Mesodermal cell (in vitro differentiated cells): ENCODE results near the gene KIRREL1.
A peak's percentile ranks its signal among the peaks of the same experiment; 100 is the strongest.

Experiments
- H3K27ac ChIP-seq: 2 replicates; pipeline ENCODE4 v1.7.0; 2013; ENCODE audit warnings: mild to moderate bottlenecking, low read depth, low read length, moderate library complexity; ENCODE audit not compliant: severe bottlenecking
- H3K36me3 ChIP-seq: 2 replicates; pipeline ENCODE4 v1.7.1; 2013; ENCODE audit warnings: mild to moderate bottlenecking, low read length, moderate library complexity; ENCODE audit not compliant: control insufficient read depth, insufficient read depth
- H3K4me1 ChIP-seq: one replicate; pipeline ENCODE4 v1.7.1; 2013; ENCODE audit warnings: mild to moderate bottlenecking, low read length; ENCODE audit not compliant: insufficient read depth, control insufficient read depth, poor library complexity, severe bottlenecking
- H3K4me3 ChIP-seq: 2 replicates; pipeline ENCODE4 v1.7.0; 2013; ENCODE audit warnings: low read length, control low read depth, mild to moderate bottlenecking; ENCODE audit not compliant: insufficient read depth, poor library complexity, severe bottlenecking; ENCODE audit errors: extremely low read depth
- H3K9me3 ChIP-seq: 2 replicates; pipeline ENCODE4 v1.7.1; 2013; ENCODE audit warnings: mild to moderate bottlenecking, low read length, moderate library complexity; ENCODE audit not compliant: control insufficient read depth
- WGBS, 2 experiments: methylation state at CpG; one replicate each; pipeline ENCODE4 v1.1.5; 2013; ENCODE audit warnings: missing lambda C conversion rate in 2 of 2; ENCODE audit not compliant: insufficient coverage in 2 of 2; 5-methylcytosine and 5-hydroxymethylcytosine counted together

KIRREL1 gene

DNA sequence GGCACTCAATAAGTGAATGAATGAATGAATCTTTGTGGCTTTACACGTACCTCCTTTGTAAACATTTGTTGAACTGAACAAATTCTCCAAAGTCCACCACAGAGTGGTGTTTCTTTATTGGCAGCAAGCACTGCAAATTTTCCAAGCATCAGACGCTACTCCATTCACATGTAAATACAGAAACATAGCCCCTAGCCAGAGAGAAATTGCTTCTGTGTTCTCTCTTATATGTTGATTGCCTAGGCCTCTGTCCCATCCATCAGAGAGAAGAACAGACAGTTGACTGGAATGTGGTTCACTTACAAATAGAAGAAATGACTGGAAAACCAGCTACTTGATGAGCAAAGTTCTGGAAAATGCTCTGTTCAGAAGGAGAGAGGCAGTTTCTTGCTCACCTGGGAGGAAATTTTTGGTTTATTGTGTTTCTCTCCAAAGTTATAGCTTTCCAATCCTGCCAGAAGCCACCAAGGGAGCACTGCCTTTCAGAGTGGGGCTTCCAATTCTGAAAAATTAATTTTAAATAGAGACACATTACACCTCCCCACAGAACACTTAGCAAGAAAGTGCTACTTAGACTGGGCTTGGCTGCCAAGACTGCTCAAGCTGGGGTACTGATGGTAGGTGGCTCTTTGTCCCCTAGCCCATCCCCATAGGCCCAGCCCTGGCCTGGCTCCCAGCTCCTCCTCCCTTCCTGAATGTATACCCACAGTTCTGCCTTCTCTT is 18.1 kb upstream of the KIRREL1 start:
- Histone ChIP-seq H3K4me1 (no peaks in the 10 kb centered on the region), H3K4me3 (no peak overlapping the region), H3K27ac (no peak overlapping the region), H3K36me3 (no peaks in the 10 kb centered on the region), H3K9me3 (peaks cover 17% of the 10 kb centered on the region)
- no CpG with 5 or more reads among the region's 2 CpGs for WGBS, 2 experiments

DNA sequence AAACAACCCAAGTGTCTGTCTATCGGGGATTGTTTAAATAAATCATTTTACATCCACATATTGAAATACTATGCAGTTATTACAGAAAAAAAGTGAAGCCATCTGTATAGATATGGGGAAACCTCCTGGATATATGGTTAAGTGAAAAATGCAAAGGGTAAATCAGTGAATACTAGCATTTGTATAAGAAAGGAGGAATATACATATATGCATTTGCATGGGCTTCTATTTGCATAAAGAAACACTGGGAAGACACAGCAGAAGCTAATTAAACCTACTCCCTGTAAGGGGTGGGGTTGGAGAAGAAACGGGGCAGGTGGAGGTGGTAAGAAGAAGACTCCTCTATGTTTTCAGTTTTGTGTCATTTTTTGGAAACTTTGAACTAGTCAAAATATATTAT is 16.6 kb upstream of the KIRREL1 start:
- H3K36me3 ChIP-seq = no peaks in the 10 kb centered on the region
- no peak overlapping the region for H3K4me3 ChIP-seq
- peaks cover 8% of the 10 kb centered on the region for H3K9me3 ChIP-seq
- H3K4me1 ChIP-seq = no peaks in the 10 kb centered on the region
- no peak overlapping the region for H3K27ac ChIP-seq
- no CpG with 5 or more reads among the region's 2 CpGs for WGBS, 2 experiments

DNA sequence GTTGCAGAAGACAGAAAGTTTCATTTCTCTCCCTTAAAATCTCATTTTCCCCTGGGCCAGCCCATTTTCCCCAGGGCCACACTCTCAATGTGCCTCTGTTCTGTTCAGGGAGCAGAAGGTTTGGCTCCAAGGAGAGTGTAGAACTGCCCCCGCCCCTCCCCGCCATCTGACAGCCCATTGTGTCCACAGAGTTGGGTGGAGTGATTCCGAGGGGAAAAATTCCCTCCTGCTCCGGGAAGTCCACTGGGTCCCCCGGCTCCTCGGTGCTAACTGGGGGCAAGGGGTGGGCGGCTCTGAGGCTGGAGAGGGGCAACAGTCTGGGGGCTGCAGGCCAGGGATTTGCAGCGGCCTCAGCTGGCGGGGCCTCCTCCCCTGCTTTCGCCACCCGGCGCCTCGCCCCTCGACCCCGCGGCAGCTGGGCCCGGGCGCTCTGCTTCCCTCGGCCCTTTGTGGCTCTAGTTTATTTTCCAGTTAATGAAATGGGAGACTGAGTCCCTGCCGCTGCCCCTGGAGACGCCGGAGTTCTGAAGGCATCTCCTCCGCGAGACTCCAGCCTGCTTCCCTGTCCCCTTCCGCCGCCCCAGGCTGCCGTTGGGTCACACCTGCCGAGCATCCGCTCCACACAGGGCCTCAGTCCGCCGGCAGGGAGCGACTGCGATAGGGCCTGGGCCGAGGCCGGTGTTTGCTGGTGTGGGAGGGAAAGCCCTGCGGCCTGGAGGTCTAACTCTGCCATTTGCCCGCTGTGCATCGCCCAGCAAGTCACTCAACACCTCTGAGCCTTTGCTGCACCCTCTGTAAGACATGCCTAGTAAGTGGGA is 14.7 kb upstream of the KIRREL1 start:
- Histone ChIP-seq H3K4me3 (no peak overlapping the region), H3K36me3 (no peaks in the 10 kb centered on the region), H3K9me3 (no peaks in the 10 kb centered on the region), H3K4me1 (no peaks in the 10 kb centered on the region), H3K27ac (no peak overlapping the region)
- WGBS, 2 experiments = 89% methylated on average over 28 to 31 of the region's 38 CpGs

DNA sequence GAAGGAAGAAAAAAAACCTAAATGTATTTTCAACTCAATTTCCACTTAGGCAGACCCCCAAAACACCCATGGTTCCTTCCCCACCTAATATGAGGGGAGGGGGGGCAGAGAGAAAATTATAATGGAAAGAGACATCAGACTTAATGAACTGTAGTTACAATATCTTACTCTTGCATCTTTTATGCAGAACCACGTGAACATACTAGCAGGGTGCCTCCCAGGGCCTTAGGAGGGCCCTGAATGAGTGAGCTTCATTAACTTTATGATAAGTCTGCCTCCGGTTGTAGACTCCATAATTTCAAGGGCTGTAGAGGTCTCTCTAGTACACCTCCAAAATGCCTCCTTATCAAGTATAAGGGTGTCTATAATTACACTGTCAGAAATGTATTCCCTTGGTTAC is 11.3 kb upstream of the KIRREL1 start:
- H3K27ac ChIP-seq = no peak overlapping the region
- WGBS, 2 experiments = no CpG with 5 or more reads among the region's 2 CpGs
- H3K4me1 ChIP-seq = no peaks in the 10 kb centered on the region
- no peaks in the 10 kb centered on the region for H3K36me3 ChIP-seq
- H3K9me3 ChIP-seq = no peaks in the 10 kb centered on the region
- H3K4me3 ChIP-seq = no peak overlapping the region

DNA sequence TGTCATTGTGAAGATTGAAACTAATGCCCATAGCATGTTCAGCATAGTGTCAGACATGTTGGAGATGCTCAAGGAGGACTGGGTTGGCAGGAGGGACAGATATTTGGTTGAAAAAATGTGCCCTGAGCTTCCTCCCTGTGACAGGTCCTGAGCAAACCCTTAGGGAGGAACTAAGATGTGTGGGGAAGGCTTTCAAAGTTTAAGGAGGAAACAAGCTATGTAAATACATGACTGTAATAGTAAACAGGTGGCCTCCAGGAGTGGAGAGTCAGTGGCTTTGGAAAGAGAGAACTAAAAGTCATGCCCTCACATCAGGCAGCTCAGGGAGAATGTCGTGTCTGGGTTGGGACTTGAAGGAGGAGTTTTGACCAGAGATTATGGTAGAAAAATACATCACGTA is 9.7 kb upstream of the KIRREL1 start:
- Histone ChIP-seq H3K4me3 (no peak overlapping the region), H3K4me1 (no peaks in the 10 kb centered on the region), H3K9me3 (no peaks in the 10 kb centered on the region), H3K36me3 (no peaks in the 10 kb centered on the region), H3K27ac (no peak overlapping the region)
- 83 to 89% methylated on average over 2 of the region's 2 CpGs for WGBS, 2 experiments

DNA sequence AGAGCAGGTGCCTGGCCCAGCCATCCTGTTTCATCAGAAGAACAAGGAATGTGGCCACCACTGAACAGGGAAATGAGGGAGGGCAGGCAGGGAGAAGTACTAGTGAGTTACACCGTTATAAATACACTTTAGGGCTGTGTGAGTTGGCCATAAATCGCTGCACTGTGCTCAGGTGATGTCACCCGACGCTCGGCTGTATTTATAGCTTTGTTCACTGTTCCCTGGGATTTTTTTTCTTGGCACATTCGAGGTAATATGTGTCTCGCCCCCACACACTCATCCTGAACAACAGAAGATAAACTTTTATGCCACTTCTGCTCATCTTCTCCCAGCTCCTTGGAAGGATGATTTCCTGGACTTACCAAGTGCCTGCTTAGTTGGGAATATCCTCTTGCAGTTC is 9.0 kb upstream of the KIRREL1 start:
- no peaks in the 10 kb centered on the region for H3K4me1 ChIP-seq
- no peak overlapping the region for H3K27ac ChIP-seq

DNA sequence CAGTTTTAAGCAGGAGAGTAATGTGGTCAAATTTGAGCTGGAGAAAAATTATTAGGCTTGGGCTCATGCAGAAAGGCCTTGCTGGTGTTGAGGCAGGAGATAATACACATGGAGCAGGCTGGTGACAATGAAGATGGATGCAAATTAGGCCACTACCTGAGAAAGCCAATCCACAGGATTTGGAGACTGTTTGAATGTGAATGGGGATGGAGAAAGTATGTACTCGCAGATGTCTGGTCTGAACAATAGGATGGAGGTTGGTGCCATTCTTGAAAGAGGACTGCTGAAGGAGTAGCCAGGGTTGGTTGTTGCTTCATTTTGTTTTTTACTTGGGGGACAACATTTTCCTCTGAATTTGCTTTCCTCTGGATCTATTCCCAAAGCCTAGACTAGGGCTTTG is 8.0 kb upstream of the KIRREL1 start:
- no peaks in the 10 kb centered on the region for H3K9me3 ChIP-seq
- no peak overlapping the region for H3K4me3 ChIP-seq
- no peaks in the 10 kb centered on the region for H3K36me3 ChIP-seq
- WGBS, 2 experiments = 73 to 90% methylated on average over 1 of the region's 1 CpG
- H3K27ac ChIP-seq = no peak overlapping the region
- no peaks in the 10 kb centered on the region for H3K4me1 ChIP-seq

More for the DNA sequence above, 9.0 kb upstream of the KIRREL1 start:
- Histone ChIP-seq H3K36me3 (no peaks in the 10 kb centered on the region), H3K9me3 (no peaks in the 10 kb centered on the region), H3K4me3 (no peak overlapping the region)
- WGBS, 2 experiments = 88 to 94% methylated on average over 7 of the region's 7 CpGs

DNA sequence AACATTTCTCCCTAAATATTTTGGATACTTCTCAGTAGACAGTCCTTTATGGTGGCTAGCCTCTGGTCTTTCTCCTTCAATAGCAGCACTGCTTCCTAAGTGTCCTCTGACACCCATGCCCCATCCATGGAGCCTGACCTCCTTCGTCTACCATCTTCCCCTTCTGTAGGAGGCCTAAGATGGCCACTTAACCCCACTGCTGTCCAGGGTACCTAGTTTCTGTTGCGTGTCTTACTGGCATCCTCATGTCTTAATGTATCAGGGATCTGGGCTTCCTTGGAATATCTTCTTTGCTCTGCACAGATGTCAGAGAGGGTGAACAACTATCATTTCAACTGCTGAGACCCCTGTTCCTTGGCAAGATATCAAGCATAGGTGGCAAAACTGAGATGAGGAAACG is 5.4 kb upstream of the KIRREL1 start:
- 90 to 93% methylated on average over 2 to 3 of the region's 3 CpGs for WGBS, 2 experiments
- H3K4me1 ChIP-seq = peaks cover 12% of the 10 kb centered on the region
- H3K4me3 ChIP-seq = no peak overlapping the region
- H3K9me3 ChIP-seq = no peaks in the 10 kb centered on the region
- no peaks in the 10 kb centered on the region for H3K36me3 ChIP-seq
- H3K27ac ChIP-seq = no peak overlapping the region

DNA sequence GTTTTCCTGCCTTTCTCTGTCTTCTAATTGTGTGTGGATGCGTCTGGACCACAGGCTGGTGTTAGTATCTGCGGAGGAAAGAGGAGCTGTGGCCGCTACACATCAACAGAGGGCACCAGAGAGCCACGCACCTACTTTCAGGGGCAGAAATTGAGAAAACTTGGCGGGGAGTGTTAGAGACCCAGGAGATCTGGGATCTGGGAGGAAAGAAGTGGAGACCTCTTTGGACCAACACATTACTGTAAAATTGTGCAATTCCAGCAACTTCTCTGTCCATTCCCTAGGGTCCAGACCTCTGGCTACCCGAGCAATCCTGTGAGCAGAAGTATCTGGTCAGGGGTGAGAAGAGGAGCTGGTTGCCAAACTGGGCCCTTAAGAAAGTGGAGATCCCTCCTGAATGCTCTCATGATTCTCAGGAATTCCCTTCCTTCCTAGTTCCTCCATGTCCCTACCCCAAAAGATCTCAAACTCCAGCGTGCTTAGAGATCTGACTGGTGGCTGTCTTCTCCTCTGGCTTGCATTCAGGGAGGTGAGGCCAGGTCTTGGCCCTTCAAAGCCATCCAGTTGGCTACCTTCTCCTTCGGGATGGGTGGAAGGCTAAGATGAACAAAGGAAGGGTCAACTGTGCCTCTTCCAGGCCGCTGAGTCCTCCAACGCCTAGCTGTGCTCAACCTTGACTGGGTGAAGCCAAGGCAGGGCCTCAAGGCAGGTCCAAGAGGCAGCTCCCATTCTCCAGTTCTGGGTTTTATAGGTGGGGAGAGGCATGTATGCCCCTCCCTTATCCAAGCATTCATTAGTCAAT is 1.2 kb upstream of the KIRREL1 start:
- Histone ChIP-seq H3K36me3 (peaks cover 6% of the 10 kb centered on the region), H3K4me3 (no peak overlapping the region), H3K9me3 (no peaks in the 10 kb centered on the region), H3K4me1 (peaks cover 33% of the 10 kb centered on the region), H3K27ac (peak overlapping the region; percentile 51)
- 17 to 41% methylated on average over 6 to 9 of the region's 10 CpGs for WGBS, 2 experiments

DNA sequence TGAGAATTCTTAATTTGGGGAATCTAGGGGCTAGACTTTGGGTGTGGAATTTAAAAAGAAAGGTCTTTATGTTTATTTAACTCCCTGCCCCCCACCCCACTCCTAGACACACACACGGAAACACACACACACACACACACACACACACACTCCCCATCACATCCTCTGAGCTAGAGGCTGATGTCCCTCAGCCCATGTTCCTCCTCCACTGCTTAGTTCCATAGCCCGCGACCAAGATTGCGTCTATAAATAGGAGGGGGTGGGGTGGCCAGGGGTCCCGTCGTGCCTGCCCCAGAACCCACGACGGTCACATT is 655 bp upstream of the KIRREL1 start:
- no CpG with 5 or more reads among the region's 8 CpGs for WGBS, 2 experiments
- peak overlapping the region; percentile 71 for H3K27ac ChIP-seq
- peak overlapping the region; percentile 94 for H3K4me3 ChIP-seq
- H3K4me1 ChIP-seq = peaks cover 33% of the 10 kb centered on the region
- no peaks in the 10 kb centered on the region for H3K9me3 ChIP-seq
- peaks cover 11% of the 10 kb centered on the region for H3K36me3 ChIP-seq
